Mesothelial cell of epicardium (in vitro differentiated cells): ENCODE measurements around the gene ACADVL. TPM values are rescaled to one million over a fixed set of nuclear protein-coding genes. Genes with fewer than 3 reads are reported as not detected.
A peak's percentile ranks its signal among the peaks of the same experiment; 100 is the strongest.

Source experiments
- DNase-seq, 2 experiments: peaks; one replicate each; pipeline ENCODE4 v3.0.0; 2021; ENCODE audit warnings: low spot score in 2 of 2; ENCODE audit not compliant: unreplicated experiment in 2 of 2
- H3K27ac Mint-ChIP-seq: 2 replicates; pipeline ENCODE4 v1.8.0; 2021; ENCODE audit warnings: mixed read lengths
- H3K27me3 Mint-ChIP-seq: 2 replicates; pipeline ENCODE4 v1.8.0; 2021; ENCODE audit warnings: low read depth, mixed read lengths
- H3K36me3 Mint-ChIP-seq: 2 replicates; pipeline ENCODE4 v1.8.0; 2021; ENCODE audit warnings: mixed read lengths
- H3K4me1 Mint-ChIP-seq: 2 replicates; pipeline ENCODE4 v1.8.0; 2021; ENCODE audit warnings: mixed read lengths
- H3K4me3 Mint-ChIP-seq: 2 replicates; pipeline ENCODE4 v1.8.0; 2021; ENCODE audit warnings: mild to moderate bottlenecking, moderate library complexity, mixed read lengths
- H3K9me3 Mint-ChIP-seq: 2 replicates; pipeline ENCODE4 v1.8.0; 2021; ENCODE audit warnings: mixed read lengths
- CTCF ChIP-seq: fragments of 200-600 bp; sonication (generic); IDR thresholded peaks from one replicate; pipeline ENCODE4 v1.5.0; 2021; ENCODE audit warnings: antibody characterized with exemption; ENCODE audit not compliant: unreplicated experiment
- total RNA-seq: library from RNA; stranded (reverse); gene quantifications from 3 replicates; pipeline ENCODE4 v1.2.1, GENCODE V29; 2021

Gene ACADVL
- total RNA-seq, 1 donor from 2014 or later: 424 TPM

DNA sequence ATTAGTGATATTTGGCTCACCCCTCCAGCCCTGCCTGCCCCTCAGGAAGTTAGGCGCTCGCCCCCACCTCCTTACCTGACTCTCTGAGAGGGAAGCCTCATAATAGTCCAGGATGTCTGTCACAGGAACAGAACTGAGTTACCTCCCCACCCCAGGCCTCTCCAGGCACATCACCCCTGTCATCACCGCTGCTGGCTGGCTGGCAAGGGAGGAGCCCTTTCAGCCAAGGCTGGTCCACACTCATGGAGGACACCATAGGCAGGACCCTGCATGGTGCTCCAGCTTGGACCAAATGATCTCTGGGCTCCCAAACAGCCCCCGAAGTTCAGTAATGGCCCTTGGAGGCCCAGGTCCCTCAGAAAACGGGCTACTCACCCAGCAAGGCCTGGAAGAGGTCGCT, 1.6 kb upstream of the ACADVL start:
- no peak for TF ChIP-seq CTCF
- Mint-ChIP-seq H3K4me1 (peaks cover 64% of the 10 kb centered on the region), H3K27me3 (no peaks in the 10 kb centered on the region), H3K27ac (peak overlapping the region; percentile 72), H3K4me3 (peak overlapping the region; percentile 92), H3K36me3 (no peaks in the 10 kb centered on the region), H3K9me3 (no peaks in the 10 kb centered on the region)
- no peak for DNase-seq

DNA sequence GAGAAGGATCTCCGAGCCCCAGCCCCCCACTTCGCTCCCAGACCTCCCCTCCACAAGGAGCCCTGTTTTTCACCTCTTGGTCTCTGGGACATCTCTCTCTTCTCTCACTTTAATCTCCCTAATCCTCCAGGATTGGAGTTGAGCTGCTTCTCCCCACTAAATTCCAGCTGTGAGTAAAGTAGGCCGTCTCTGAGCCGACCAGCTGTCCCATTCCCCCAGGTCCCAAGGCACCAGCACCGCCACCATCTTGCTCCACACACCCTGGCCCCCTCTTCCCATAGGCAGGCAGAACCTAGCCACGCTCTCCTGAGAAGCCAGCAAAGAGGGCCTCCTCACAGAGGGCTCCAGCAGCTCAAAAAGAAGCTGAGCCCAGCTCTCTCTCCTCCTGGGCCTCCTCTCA, 980 bp upstream of the ACADVL start:
- Mint-ChIP-seq H3K9me3 (no peaks in the 10 kb centered on the region), H3K4me1 (peaks cover 59% of the 10 kb centered on the region), H3K4me3 (peak overlapping the region; percentile 92), H3K27ac (peak overlapping the region; percentile 72), H3K36me3 (peaks cover 4% of the 10 kb centered on the region), H3K27me3 (no peaks in the 10 kb centered on the region)
- no peak for DNase-seq
- no peak for TF ChIP-seq CTCF

- H3K36me3 Mint-ChIP-seq: peaks cover 7% of the 10 kb centered on the region
- DNase-seq: no peak
- peak overlapping the region; percentile 96 for H3K27ac Mint-ChIP-seq
- peak overlapping the region; percentile 92 for H3K4me3 Mint-ChIP-seq
- peaks cover 53% of the 10 kb centered on the region for H3K4me1 Mint-ChIP-seq
- H3K27me3 Mint-ChIP-seq: no peaks in the 10 kb centered on the region
- H3K9me3 Mint-ChIP-seq: no peaks in the 10 kb centered on the region
- no peak for TF ChIP-seq CTCF
Measured at GRCh38 chr17:7219229-7219811, 418 bp upstream of the ACADVL start.

GRCh38 chr17:7220593-7221277, 997 bp downstream of the ACADVL start:
- Mint-ChIP-seq H3K4me1 (peaks cover 42% of the 10 kb centered on the region), H3K27me3 (no peaks in the 10 kb centered on the region), H3K27ac (peak overlapping the region; percentile 95), H3K4me3 (peak overlapping the region; percentile 92), H3K9me3 (no peaks in the 10 kb centered on the region), H3K36me3 (peaks cover 7% of the 10 kb centered on the region)
- no peak for TF ChIP-seq CTCF
- no peak for DNase-seq

DNA sequence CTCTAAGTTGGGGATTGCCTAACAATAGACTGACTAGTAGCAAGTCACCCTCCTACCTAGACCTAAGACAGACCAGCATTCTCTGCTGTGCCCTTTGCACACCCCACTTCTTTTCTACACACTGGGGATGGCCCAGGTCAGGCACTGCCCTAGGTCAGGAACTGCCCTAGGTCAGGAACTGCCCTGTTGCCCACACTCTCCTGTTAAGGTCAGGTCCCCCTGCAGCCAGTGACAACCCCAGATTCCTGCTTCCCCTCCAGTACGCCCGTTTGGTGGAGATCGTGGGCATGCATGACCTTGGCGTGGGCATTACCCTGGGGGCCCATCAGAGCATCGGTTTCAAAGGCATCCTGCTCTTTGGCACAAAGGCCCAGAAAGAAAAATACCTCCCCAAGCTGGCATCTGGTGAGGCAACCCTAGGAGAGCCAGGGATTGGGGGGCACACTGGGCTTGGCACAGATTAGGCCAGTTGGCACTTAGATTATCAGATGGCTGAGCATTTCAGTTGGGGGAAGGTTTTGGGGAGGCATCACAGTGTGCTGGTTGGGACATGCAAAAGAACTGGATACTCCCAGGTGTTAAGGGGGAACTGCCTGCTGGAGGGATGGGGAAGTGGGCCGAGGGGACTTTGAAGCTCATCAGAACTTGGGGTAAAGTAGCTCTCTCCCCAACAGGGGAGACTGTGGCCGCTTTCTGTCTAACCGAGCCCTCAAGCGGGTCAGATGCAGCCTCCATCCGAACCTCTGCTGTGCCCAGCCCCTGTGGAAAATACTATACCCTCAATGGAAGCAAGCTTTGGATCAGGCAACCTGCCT, 1.7 kb downstream of the ACADVL start:
- H3K4me1 Mint-ChIP-seq: peaks cover 35% of the 10 kb centered on the region
- no peaks in the 10 kb centered on the region for H3K27me3 Mint-ChIP-seq
- no peak for TF ChIP-seq CTCF
- H3K36me3 Mint-ChIP-seq: peaks cover 7% of the 10 kb centered on the region
- peak overlapping the region; percentile 37 for H3K4me3 Mint-ChIP-seq
- DNase-seq: no peak
- no peaks in the 10 kb centered on the region for H3K9me3 Mint-ChIP-seq
- peak overlapping the region; percentile 34 for H3K27ac Mint-ChIP-seq
